NCI-H526 (cell line): ENCODE measurements around the gene TTR.
A peak's percentile ranks its signal among the peaks of the same experiment; 100 is the strongest.

Experiments
- DNase-seq, 2 experiments: peaks; one replicate each; lab custom pipeline; 2025; lab: John Stamatoyannopoulos, UW

TTR gene

DNA sequence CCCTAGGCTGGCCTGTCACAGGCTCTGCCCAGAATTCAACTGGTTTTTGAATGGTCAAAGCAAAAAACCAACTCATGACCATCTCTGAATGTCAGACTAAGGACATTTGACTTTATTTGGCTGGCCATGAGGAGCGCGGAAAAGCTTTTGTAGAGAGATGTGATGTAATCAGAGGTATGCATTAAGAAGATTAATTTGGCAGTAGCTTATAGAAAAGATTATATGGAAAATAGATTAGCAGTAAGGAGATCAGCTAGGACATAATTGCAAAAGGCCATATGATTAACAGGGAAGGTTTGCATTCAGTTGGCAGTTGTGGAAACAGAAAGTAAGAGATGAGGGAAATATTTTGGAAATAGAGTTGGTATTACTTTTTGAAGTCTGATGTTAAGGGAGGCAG lies 12.3 kb upstream of the TTR start:
- DNase-seq, result no peak

DNA sequence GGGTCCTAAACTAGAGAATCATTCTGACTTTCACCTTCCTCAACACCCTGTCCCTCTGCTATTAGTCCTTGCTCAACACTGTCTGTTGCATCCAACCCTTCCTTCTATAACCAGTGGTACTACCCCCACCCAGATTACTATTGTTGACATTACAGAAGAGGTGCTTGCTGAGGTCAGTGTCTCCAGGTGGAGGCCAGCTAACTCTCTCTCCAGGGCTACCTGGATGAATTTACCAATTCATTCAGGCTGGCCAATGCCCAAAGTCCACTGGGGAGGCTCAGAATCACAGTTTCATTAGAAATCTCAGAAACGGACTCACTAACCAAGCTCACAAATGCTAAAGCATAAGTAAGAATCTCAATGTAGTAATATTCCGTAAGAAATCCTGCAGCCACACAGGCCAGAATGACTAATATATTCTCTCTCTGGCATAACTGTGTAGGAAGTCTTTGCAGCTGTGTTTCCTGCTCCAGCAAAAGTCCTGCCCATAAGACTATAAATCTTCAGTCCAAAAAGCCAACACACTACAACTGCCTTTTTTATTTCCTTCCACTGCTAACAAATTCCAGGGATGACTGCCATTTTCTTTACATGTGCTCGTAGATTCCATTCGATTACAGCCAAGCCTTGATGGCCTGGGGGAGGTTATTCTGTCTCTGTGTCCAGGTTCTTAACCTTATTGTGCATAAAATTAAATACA lies 10.0 kb upstream of the TTR start:
- DNase-seq, result no peak

DNA sequence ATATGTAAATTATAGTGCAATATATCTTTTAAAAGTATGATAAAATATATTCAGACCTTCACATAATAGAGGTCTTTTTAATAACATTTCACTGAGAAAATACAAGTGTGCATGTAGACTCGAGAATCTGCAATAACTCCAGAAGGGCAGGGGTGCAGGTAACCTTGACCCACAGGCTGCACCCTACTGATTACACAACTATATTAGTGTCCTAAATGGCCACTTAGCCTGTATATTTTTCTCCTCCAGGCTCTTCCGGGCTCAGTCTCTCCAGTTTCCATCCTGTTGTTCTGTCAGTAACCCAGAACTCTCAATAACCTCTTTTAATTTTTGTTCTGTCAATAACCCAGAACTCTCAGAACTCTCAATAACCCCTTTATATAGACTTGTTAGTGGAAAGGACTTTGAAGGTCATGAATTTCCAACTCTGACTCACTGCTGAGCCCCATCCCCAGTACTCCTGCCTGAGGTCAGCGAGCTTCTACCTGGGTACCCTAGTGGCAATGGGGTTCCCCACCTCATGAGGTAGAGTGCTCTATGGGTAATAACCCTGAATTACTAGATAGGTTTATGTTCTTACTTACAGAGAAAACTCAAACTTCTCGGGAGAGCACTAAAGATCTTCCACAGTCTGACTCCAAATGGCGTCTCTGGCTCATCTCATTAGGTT lies 8.4 kb upstream of the TTR start:
- DNase-seq, result no peak

DNA sequence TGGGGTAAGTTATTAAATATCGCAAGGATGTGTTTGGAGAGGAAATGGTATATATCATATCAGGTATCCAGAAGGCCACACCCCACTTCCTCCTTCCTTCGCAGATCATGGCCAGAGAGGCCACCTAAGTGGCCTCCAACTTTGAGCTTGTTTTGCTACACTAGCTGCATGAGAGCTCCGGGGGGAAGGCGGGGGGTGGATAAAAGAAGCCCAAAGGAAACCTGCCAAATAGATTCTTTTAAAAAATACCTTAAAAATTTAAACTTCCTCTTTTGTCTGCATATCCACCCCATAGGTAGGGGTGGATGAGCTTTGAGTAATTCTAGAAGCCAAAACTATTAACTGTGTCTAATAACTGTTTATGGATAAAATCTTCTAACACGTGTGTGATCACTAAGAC lies 5.7 kb upstream of the TTR start:
- DNase-seq, result no peak

DNA sequence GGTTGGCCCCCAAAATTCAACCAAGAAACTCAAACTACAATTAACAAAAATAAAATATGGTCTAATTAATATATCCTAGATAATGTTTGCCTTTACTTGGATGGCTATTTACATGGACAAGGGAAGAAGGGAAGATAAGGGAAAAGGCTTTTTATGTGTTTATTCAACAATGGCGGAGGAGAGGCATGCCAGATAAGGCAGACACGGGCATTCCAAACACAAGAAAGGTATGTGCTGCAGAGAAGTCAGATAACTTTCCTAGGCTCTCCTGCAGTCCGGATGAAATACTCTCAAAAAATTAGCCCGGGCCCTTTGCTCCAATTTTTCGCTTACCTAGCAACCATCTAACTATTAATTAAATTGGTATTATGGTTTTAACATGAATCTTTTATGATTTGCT lies 5.1 kb upstream of the TTR start:
- DNase-seq, result no peak

DNA sequence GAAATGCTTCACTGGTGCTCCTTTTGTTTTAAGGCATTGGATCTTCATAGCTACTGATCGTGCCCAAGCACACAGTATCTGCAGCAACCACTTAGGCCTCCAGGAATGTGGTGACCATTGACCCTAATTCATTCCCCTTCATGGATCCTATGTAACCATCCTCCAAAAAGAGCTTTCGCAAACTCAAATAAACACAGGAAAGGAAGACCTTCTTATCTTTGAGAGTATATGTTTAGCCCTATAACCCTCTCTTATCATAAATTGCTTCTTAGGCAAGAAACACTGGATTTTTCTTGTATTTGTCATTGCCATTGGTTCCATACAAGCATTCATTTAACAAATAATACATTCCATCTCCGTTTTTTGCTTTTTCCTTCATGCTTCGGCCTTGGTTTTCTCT lies 4.1 kb upstream of the TTR start:
- no peak for DNase-seq

DNA sequence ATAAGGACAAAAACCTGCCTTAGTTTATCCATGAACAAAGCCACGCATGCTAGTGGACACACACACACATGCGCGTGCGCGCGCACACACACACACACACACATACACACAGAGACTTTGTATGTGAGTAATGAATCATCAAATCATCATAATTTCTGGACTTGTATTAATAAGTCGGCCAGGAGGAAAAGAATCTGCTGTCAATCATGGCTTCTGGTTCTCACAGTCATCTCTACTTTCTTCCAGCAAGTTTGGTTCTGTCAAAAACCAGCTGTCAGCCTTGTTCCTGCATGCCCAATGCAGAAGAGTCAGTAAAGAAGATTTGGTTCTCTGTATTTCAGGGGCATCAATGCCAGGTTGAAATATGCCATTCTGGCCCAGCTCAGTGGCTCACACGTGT lies 1.1 kb upstream of the TTR start:
- DNase-seq, result no peak

DNA sequence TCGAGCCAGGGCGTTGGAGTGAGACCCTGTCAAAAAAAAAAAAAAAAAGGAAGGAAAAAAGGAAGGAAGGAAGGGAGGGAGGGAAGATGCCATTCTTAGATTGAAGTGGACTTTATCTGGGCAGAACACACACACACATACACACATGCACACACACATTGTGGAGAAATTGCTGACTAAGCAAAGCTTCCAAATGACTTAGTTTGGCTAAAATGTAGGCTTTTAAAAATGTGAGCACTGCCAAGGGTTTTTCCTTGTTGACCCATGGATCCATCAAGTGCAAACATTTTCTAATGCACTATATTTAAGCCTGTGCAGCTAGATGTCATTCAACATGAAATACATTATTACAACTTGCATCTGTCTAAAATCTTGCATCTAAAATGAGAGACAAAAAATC lies 564 bp upstream of the TTR start:
- DNase-seq, result no peak

DNA sequence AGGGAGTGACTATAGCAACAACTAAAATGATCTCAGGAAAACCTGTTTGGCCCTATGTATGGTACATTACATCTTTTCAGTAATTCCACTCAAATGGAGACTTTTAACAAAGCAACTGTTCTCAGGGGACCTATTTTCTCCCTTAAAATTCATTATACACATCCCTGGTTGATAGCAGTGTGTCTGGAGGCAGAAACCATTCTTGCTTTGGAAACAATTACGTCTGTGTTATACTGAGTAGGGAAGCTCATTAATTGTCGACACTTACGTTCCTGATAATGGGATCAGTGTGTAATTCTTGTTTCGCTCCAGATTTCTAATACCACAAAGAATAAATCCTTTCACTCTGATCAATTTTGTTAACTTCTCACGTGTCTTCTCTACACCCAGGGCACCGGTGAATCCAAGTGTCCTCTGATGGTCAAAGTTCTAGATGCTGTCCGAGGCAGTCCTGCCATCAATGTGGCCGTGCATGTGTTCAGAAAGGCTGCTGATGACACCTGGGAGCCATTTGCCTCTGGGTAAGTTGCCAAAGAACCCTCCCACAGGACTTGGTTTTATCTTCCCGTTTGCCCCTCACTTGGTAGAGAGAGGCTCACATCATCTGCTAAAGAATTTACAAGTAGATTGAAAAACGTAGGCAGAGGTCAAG lies 955 bp downstream of the TTR start:
- no peak for DNase-seq

DNA sequence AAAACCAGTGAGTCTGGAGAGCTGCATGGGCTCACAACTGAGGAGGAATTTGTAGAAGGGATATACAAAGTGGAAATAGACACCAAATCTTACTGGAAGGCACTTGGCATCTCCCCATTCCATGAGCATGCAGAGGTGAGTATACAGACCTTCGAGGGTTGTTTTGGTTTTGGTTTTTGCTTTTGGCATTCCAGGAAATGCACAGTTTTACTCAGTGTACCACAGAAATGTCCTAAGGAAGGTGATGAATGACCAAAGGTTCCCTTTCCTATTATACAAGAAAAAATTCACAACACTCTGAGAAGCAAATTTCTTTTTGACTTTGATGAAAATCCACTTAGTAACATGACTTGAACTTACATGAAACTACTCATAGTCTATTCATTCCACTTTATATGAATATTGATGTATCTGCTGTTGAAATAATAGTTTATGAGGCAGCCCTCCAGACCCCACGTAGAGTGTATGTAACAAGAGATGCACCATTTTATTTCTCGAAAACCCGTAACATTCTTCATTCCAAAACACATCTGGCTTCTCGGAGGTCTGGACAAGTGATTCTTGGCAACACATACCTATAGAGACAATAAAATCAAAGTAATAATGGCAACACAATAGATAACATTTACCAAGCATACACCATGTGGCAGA lies 3.6 kb downstream of the TTR start:
- DNase-seq, result no peak

DNA sequence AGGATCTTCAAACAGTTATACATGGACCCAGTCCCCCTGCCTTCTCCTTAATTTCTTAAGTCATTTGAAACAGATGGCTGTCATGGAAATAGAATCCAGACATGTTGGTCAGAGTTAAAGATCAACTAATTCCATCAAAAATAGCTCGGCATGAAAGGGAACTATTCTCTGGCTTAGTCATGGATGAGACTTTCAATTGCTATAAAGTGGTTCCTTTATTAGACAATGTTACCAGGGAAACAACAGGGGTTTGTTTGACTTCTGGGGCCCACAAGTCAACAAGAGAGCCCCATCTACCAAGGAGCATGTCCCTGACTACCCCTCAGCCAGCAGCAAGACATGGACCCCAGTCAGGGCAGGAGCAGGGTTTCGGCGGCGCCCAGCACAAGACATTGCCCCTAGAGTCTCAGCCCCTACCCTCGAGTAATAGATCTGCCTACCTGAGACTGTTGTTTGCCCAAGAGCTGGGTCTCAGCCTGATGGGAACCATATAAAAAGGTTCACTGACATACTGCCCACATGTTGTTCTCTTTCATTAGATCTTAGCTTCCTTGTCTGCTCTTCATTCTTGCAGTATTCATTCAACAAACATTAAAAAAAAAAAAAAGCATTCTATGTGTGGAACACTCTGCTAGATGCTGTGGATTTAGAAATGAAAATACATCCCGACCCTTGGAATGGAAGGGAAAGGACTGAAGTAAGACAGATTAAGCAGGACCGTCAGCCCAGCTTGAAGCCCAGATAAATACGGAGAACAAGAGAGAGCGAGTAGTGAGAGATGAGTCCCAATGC lies 4.6 kb downstream of the TTR start:
- no peak for DNase-seq

DNA sequence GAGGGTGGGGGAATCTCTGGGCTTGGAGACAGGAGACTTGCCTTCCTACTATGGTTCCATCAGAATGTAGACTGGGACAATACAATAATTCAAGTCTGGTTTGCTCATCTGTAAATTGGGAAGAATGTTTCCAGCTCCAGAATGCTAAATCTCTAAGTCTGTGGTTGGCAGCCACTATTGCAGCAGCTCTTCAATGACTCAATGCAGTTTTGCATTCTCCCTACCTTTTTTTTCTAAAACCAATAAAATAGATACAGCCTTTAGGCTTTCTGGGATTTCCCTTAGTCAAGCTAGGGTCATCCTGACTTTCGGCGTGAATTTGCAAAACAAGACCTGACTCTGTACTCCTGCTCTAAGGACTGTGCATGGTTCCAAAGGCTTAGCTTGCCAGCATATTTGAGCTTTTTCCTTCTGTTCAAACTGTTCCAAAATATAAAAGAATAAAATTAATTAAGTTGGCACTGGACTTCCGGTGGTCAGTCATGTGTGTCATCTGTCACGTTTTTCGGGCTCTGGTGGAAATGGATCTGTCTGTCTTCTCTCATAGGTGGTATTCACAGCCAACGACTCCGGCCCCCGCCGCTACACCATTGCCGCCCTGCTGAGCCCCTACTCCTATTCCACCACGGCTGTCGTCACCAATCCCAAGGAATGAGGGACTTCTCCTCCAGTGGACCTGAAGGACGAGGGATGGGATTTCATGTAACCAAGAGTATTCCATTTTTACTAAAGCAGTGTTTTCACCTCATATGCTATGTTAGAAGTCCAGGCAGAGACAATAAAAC lies 6.5 kb downstream of the TTR start:
- no peak for DNase-seq

DNA sequence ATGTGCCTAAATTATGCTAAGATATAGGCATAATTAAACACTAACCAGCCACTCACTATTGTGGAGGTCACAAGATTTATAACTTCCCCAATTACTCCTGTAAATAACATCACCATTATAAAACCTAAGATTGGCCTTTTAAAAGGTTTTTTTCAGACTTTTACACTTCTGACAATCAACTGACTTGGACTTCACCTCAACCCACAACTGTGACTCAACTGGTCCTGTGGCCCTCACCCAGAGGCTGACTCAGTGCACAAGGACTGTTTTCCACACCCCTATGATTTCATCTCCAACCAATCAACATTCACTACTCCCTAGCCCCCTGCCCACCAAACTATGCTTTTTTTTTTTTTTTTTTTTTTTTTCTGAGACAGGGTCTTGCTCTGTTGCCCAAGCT lies 11.6 kb downstream of the TTR start:
- no peak for DNase-seq

DNA sequence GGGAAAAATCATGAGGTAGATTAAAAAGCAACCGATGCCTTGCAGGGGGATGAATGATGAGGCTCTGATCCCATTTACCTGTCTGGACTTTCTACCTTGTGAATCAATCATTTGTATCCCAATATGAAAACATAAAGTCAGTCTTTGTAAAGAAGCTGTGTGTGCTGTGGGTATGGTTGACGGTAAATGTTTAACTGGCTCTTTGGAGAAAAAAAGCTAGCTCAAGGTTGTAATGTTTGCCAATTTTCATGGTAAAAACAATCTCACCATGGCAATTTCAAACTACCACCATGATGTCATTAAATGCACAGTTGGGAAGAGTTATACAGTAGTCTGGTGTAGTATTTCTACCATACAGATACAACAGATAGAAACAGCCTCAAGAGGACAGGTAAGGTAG lies 14.6 kb downstream of the TTR start:
- no peak for DNase-seq

DNA sequence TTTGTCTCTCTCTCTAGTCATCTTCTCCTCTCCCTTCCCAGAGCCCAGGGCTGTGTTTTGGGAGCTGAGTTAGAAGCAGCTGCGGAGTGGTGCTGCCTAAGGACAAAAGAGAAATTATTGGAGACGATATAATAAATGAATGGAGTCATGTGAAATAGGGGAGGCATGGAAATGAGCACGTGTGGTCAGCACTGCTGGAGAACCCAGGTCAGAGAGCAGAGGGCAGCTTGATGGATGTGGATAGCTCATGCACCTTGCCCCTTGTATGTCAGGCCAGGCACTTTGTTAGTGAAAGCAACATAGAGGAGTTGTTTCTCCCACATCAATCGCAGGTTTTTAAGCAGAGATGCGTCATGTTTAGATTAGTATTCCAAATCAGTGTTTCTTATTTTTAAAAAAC lies 15.7 kb downstream of the TTR start:
- no peak for DNase-seq

DNA sequence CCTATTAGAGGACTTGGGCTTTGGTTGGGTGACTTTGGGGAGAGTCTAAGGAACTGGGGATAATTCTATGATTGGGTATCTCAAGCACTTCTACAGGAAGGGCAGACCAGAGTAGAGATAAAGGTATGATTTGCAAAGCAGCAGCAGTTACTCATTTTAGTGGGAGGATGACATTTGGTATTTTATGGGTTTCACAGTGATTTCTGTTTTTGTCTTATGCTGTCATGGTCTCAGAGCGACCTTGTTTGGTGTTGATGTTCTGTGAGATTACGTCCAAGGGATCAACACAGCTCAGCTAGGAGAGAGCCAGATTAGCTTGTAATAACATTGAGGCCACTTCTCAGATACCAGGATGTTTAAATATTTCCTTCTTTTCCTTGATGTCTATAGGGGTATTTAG lies 18.2 kb downstream of the TTR start:
- no peak for DNase-seq

DNA sequence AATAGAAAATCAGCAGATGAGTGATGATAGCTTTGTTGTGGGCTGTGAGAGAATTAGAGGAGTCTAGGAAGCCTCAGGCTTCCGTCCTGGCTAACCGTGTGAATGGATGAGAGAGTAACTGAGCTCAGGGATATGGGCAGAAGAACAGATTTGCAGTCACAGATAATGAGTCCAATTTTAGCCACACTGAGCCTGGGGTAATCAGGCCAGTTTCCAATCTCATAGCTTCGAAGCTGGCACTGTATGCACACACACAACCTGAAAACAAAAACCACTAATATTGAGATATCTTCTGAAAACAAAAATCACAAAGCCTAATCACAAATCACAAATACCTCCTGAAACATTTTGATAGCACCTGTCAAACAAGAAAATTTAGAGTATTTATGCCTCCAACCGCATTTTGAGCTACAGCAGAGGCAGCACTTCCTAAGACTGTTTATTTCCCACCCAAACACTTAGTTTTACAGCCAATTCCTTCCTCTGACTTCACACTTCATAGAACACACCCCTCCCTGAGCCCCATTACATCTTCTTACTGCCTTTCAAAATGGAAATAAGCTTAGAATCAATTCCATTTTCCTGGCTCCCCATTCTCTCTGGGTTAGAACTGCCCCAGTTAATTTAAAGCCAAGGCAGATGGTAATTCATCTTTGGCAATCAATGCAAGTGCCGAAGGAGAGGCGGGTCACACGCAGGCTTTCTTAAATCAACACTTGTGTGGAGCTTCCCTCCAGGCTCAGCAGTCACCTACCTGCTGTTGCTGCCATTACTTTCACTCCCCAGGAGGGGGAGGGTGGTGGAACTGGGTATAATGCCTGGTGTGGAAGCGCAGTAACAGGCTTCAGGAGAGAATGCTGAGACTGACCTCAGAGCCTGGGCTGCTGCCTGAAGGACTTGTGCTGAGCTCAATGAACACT lies 18.9 kb downstream of the TTR start:
- peak in 1 of 2 experiments; percentile 41 for DNase-seq

DNA sequence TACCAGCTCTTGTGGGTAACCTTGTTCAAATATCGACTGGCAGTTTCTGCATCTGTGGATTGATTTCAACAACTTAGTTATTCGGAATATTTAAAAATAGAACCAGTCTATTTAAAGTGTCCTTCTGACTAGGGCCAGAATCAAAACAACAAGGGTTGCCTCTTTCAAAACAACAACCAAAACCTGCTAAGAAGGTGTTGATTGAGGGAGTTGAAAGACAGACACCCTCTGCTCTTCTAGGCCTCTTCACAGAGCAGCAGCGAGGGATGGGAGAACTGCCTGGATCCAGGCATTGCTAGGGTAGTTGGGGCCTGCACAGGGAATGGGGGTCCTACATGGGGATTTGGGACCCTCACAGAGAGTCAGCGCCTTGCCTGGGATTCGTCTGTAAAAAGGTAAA lies 19.8 kb downstream of the TTR start:
- no peak for DNase-seq

DNA sequence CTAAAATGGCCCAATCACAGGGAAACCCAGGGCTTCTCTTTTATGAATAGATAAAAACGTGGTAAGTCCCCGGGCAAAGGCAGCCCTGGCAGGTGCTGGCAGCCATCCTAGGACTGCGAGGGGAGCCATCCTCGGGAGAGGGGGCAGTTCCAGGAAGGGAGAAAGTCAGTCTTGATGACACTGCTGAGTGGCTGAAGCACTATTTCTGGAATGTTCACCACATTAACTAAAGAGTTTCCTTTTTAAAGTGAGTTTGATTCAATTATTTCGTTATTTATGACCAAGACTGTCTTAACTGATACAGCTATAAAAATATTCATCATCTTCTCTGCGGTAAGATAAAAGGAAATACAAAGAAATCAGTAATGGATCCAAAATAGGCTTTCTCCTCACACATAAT lies 20.4 kb downstream of the TTR start:
- DNase-seq, result no peak

DNA sequence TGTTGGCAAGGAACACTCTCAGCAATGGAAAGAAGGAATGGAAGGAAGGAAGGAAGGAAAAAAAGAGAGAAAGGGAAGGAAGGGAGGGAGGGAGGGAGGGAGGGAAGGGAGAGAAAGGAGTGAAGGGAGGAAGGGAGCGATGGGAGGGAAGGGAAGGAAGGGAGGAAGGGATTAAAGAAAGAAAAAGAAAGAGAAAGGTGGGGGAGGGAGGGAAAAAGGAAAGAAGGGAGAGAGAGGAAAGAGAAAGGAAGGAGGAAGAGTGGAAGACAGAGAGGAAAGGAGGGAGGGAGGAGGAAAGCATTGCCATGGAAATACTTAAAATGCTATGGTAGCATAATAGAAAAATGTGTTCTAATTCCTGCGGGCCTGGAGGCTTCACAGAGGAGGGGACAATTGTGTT lies 22.4 kb downstream of the TTR start:
- no peak for DNase-seq
